ENCODE results near the gene SLC25A25. TPM values are rescaled to one million over a fixed set of nuclear protein-coding genes. Genes with fewer than 3 reads are reported as not detected.
A peak's percentile ranks its signal among the peaks of the same experiment; 100 is the strongest.

The SLC25A25 gene
- total RNA-seq, 4 donors from 2014 or later: 21.9 to 42.0 (median 30.8) TPM

- H3K9me3 ChIP-seq: no peaks in the 10 kb centered on the region
- TF ChIP-seq POLR2A (IDR thresholded peaks at IDR 0.05) (no peak), CTCF (IDR thresholded peaks at IDR 0.05) (no peak)
- no peak for DNase-seq
- H3K4me3 ChIP-seq (replicated peaks in 1 of 3): no peak overlapping the region
- intact Hi-C loops (cut with DNase I): no loop called here
- H3K27ac ChIP-seq: no peak overlapping the region
- no peaks in the 10 kb centered on the region for H3K27me3 ChIP-seq
- peaks cover 29 to 35% of the 10 kb centered on the region in 2 donors for H3K4me1 ChIP-seq
- WGBS, 2 donors: 75 to 83% methylated on average over 1 of the region's 1 CpG
- no peaks in the 10 kb centered on the region for H3K36me3 ChIP-seq
Measured at GRCh38 chr9:128045831-128046230, 22.2 kb upstream of the SLC25A25 start.

GRCh38 chr9:128047231-128047630 is 20.8 kb upstream of the SLC25A25 start:
- no peak for DNase-seq

GRCh38 chr9:128048663-128049062 is 19.4 kb upstream of the SLC25A25 start:
- no peak overlapping the region for H3K27ac ChIP-seq
- H3K36me3 ChIP-seq: no peaks in the 10 kb centered on the region
- no peak overlapping the region for H3K4me3 ChIP-seq (replicated peaks in 1 of 3)
- no peak for DNase-seq
- H3K9me3 ChIP-seq: no peaks in the 10 kb centered on the region
- no peak for TF ChIP-seq CTCF (IDR thresholded peaks at IDR 0.05)
- TF ChIP-seq POLR2A (IDR thresholded peaks at IDR 0.05): no peak
- no peaks in the 10 kb centered on the region for H3K27me3 ChIP-seq
- intact Hi-C loops (cut with DNase I): no loop called here
- H3K4me1 ChIP-seq: peaks cover 33 to 47% of the 10 kb centered on the region in 2 donors

More at GRCh38 chr9:128047231-128047630, 20.8 kb upstream of the SLC25A25 start:
- intact Hi-C loops (cut with DNase I): no loop called here
- no peaks in the 10 kb centered on the region for H3K9me3 ChIP-seq
- H3K36me3 ChIP-seq: no peaks in the 10 kb centered on the region
- TF ChIP-seq CTCF (IDR thresholded peaks at IDR 0.05) (no peak), POLR2A (IDR thresholded peaks at IDR 0.05) (no peak)
- H3K27me3 ChIP-seq: no peaks in the 10 kb centered on the region
- H3K4me1 ChIP-seq: peaks cover 42 to 49% of the 10 kb centered on the region in 2 donors
- H3K27ac ChIP-seq: peak overlapping the region in 2 of 3 donors; percentile 17 to 41
- no peak overlapping the region for H3K4me3 ChIP-seq (replicated peaks in 1 of 3)
- WGBS, 2 donors: 58 to 66% methylated on average over 6 of the region's 6 CpGs

GRCh38 chr9:128049843-128050242 is 18.2 kb upstream of the SLC25A25 start:
- H3K9me3 ChIP-seq: no peaks in the 10 kb centered on the region
- H3K4me3 ChIP-seq (replicated peaks in 1 of 3): no peak overlapping the region
- H3K27me3 ChIP-seq: no peaks in the 10 kb centered on the region
- no peak for TF ChIP-seq CTCF (IDR thresholded peaks at IDR 0.05)
- no peak for TF ChIP-seq POLR2A (IDR thresholded peaks at IDR 0.05)
- H3K36me3 ChIP-seq: no peaks in the 10 kb centered on the region
- intact Hi-C loops (cut with DNase I): no loop called here
- no peak for DNase-seq
- 46 to 55% methylated on average over 3 of the region's 3 CpGs for WGBS, 2 donors
- peak overlapping the region; percentile 91 to 98 (median 95) for H3K27ac ChIP-seq
- H3K4me1 ChIP-seq: peaks cover 31 to 47% of the 10 kb centered on the region in 2 donors

- TF ChIP-seq POLR2A (IDR thresholded peaks at IDR 0.05) (no peak), CTCF (IDR thresholded peaks at IDR 0.05) (no peak)
- Histone ChIP-seq H3K4me3 (replicated peaks in 1 of 3) (no peak overlapping the region), H3K9me3 (no peaks in the 10 kb centered on the region), H3K27me3 (no peaks in the 10 kb centered on the region), H3K27ac (peak overlapping the region; percentile 91 to 98 (median 95)), H3K4me1 (peaks cover 51 to 70% of the 10 kb centered on the region in 2 donors), H3K36me3 (no peaks in the 10 kb centered on the region)
- intact Hi-C loops (cut with DNase I): no loop called here
- WGBS, 2 donors: 74 to 88% methylated on average over 12 of the region's 15 CpGs
- DNase-seq: peak; percentile 29 to 68
Measured at GRCh38 chr9:128051932-128052709, 15.9 kb upstream of the SLC25A25 start.
